ENCODE results near the gene FLII. TPM values are rescaled to one million over a fixed set of nuclear protein-coding genes. Genes with fewer than 3 reads are reported as not detected.

Gene FLII
- total RNA-seq, 6 experiments from 2014 or later: 347 to 472 (median 438) TPM

GRCh38 chr17:18231164-18231563 is 27.4 kb downstream of the FLII start:
- Mint-ChIP-seq H3K27ac (no peak overlapping the region), H3K36me3 (ENCODE audit: low read depth) (peaks cover 1% of the 10 kb centered on the region), H3K27me3 (ENCODE audit: insufficient read depth) (no peaks in the 10 kb centered on the region; the same call in none of the 2 replicates), H3K4me3 (no peak overlapping the region), H3K9me3 (no peaks in the 10 kb centered on the region), H3K4me1 (ENCODE audit: low read depth) (peaks cover 42% of the 10 kb centered on the region)
- DNase-seq: no peak
- TF ChIP-seq CTCF (IDR thresholded peaks at IDR 0.05): no peak

- Mint-ChIP-seq H3K9me3 (no peaks in the 10 kb centered on the region), H3K36me3 (ENCODE audit: low read depth) (peaks cover 6% of the 10 kb centered on the region), H3K4me1 (ENCODE audit: low read depth) (peaks cover 36% of the 10 kb centered on the region), H3K27me3 (ENCODE audit: insufficient read depth) (no peaks in the 10 kb centered on the region; the same call in none of the 2 replicates), H3K4me3 (no peak overlapping the region), H3K27ac (no peak overlapping the region)
- no peak for TF ChIP-seq CTCF (IDR thresholded peaks at IDR 0.05)
- no peak for DNase-seq
Observed at GRCh38 chr17:18230288-18231141, 28.0 kb downstream of the FLII start.

GRCh38 chr17:18229771-18230170 is 28.8 kb downstream of the FLII start:
- Mint-ChIP-seq H3K9me3 (no peaks in the 10 kb centered on the region), H3K4me3 (no peak overlapping the region), H3K4me1 (ENCODE audit: low read depth) (peaks cover 33% of the 10 kb centered on the region), H3K27me3 (ENCODE audit: insufficient read depth) (no peaks in the 10 kb centered on the region; the same call in none of the 2 replicates), H3K27ac (no peak overlapping the region), H3K36me3 (ENCODE audit: low read depth) (peaks cover 6% of the 10 kb centered on the region)
- DNase-seq: no peak
- no peak for TF ChIP-seq CTCF (IDR thresholded peaks at IDR 0.05)

- no peak overlapping the region for H3K27ac Mint-ChIP-seq
- no peaks in the 10 kb centered on the region for H3K9me3 Mint-ChIP-seq
- TF ChIP-seq CTCF (IDR thresholded peaks at IDR 0.05): no peak
- H3K36me3 Mint-ChIP-seq (ENCODE audit: low read depth): peaks cover 6% of the 10 kb centered on the region
- no peak overlapping the region for H3K4me3 Mint-ChIP-seq
- H3K27me3 Mint-ChIP-seq (ENCODE audit: insufficient read depth): no peaks in the 10 kb centered on the region; the same call in none of the 2 replicates
- peaks cover 35% of the 10 kb centered on the region for H3K4me1 Mint-ChIP-seq (ENCODE audit: low read depth)
- no peak for DNase-seq
Observed at GRCh38 chr17:18229254-18229653, 29.3 kb downstream of the FLII start.

GRCh38 chr17:18228176-18228682 is 30.3 kb downstream of the FLII start:
- H3K27me3 Mint-ChIP-seq (ENCODE audit: insufficient read depth): no peaks in the 10 kb centered on the region; the same call in 1 of the 2 replicates
- peaks cover 39% of the 10 kb centered on the region for H3K4me1 Mint-ChIP-seq (ENCODE audit: low read depth)
- H3K9me3 Mint-ChIP-seq: no peaks in the 10 kb centered on the region
- no peak overlapping the region; the same call in 1 of the 2 replicates for H3K27ac Mint-ChIP-seq
- DNase-seq: no peak
- TF ChIP-seq CTCF (IDR thresholded peaks at IDR 0.05): no peak
- 0 out of 2 replicates have a peak overlapping the region, but pooled peaks have one; percentile 10 for H3K4me3 Mint-ChIP-seq
- peaks cover 6% of the 10 kb centered on the region for H3K36me3 Mint-ChIP-seq (ENCODE audit: low read depth)
